HFF-Myc (cell line): ENCODE measurements around the gene FAM111A.
A peak's percentile ranks its signal among the peaks of the same experiment; 100 is the strongest.

Experiments
- DNase-seq: peaks from one replicate; pipeline ENCODE4 v3.0.0-alpha.2; 2011; ENCODE audit warnings: low read depth; ENCODE audit errors: extremely low read depth
- H3K4me3 ChIP-seq: replicated peaks from 2 replicates; pipeline ENCODE4 v1.5.1; 2011; ENCODE audit warnings: low read depth, mild to moderate bottlenecking, control low read depth, low read length
- CTCF ChIP-seq: IDR thresholded peaks from 2 replicates; pipeline ENCODE4 v1.5.1; 2012; ENCODE audit warnings: mild to moderate bottlenecking, low read depth, low read length, control low read depth; ENCODE audit errors: missing control alignments

The FAM111A gene

DNA sequence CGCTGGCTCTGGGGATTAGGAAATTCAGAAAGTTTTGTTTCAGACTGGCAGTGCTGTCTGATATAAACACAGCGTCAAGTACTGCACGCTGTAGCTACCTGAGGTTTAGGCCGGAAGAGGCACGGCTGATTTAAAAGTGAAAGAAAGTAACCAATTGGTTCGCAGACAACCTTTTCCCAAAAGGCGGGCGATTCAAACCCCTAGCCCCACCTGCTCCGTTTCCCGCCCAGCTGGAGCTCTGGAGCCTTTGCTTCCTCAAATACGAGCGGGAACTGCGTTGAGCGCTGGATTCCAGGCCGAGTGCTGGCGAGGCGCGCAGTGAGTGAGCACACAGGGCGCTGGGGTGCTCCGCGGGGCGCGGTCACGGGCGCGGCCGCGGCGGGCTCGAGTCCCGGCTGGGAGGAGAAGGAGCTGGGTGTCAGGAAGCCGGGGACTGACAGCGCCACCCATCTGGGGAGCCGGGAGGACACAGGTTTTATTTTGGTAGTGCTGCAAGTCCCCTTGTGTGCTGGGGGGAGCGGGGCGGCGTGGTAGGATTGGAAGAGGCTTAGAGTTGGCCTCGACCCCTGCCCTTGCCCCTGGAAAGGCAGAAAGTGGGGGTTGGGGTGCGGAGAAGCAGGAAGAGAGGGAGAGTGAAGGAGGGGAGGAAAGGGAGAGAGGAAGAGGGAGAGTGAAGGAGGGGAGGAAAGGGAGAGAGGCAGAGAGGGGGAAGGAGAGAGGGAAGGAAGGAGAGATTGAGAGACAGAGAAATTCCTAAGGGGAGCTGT lies 2.1 kb downstream of the FAM111A start:
- peak overlapping the region; percentile 51 for H3K4me3 ChIP-seq
- TF ChIP-seq CTCF: peak; percentile 10
- peak; percentile 47 for DNase-seq

- DNase-seq: no peak
- no peak for TF ChIP-seq CTCF
- peak overlapping the region; percentile 51 for H3K4me3 ChIP-seq
Measured at GRCh38 chr11:59145534-59145933, 2.9 kb downstream of the FAM111A start.

DNA sequence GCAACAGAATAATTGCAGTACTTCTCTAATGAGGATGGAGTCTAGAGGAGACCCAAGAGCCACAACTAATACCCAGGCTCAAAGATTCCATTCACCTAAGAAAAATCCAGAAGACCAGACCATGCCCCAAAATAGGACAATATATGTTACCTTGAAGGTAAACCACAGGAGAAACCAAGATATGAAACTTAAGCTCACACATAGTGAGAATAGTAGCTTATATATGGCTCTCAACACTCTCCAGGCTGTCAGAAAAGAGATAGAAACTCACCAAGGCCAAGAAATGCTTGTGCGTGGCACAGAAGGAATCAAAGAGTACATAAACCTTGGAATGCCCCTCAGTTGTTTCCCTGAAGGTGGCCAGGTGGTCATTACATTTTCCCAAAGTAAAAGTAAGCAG lies 9.1 kb downstream of the FAM111A start:
- no peak for DNase-seq
- no peak overlapping the region for H3K4me3 ChIP-seq
- no peak for TF ChIP-seq CTCF

DNA sequence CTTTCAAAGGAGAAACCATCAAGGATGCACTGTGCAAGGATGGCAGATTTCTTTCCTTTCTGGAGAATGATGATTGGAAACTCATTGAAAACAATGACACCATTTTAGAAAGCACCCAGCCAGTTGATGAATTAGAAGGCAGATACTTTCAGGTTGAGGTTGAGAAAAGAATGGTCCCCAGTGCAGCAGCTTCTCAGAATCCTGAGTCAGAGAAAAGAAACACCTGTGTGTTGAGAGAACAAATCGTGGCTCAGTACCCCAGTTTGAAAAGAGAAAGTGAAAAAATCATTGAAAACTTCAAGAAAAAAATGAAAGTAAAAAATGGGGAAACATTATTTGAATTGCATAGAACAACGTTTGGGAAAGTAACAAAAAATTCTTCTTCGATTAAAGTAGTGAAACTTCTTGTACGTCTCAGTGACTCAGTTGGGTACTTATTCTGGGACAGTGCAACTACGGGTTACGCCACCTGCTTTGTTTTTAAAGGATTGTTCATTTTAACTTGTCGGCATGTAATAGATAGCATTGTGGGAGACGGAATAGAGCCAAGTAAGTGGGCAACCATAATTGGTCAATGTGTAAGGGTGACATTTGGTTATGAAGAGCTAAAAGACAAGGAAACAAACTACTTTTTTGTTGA lies 9.8 kb downstream of the FAM111A start:
- TF ChIP-seq CTCF: no peak
- no peak for DNase-seq
- H3K4me3 ChIP-seq: no peak overlapping the region

DNA sequence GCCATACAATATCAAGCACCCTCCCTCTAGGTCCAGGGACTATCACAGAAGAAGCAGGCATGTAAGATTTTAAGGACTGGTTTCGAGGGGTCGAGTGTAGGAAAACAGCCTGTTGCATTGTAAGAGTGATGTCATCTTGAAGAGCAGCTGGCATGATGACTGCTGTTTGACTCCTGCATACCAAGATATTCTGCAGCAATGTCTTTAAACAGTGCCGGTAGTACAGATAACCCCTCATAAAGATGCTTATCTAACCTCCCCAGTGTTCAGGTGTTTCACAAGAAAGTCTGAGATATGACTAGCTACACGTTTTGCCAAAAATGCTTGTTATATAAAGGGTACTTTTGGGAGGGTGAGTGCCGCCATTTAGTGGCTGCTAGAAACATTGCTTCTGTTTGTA lies 12.0 kb downstream of the FAM111A start:
- no peak for DNase-seq
- TF ChIP-seq CTCF: no peak

DNA sequence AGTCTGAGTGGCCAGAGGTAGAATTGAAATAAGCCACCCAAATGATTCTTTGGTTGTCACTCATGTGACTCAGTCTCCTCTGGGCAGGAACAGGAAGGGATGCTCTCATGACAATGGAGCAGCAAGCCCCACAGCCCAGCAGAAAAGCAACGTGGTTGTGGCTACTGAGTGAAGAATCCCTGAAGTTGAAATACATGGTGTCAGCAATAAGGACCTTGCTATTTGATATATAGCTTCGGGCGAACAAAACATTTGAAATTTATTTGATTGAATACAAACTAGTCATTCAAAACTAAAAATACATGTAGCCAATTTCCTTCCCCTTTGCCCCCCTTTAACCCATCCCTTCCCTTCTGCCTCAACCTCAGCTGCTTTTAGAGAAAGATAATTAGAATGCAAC lies 14.8 kb downstream of the FAM111A start:
- TF ChIP-seq CTCF: no peak
- DNase-seq: no peak

More for the DNA sequence above, 12.0 kb downstream of the FAM111A start:
- no peak overlapping the region for H3K4me3 ChIP-seq

More for the DNA sequence above, 14.8 kb downstream of the FAM111A start:
- H3K4me3 ChIP-seq: no peak overlapping the region
